ENCODE measurements around the gene PLA2G2F. TPM values are rescaled to one million over a fixed set of nuclear protein-coding genes. Genes with fewer than 3 reads are reported as not detected.

The PLA2G2F gene
- total RNA-seq, 1 donor from 2014 or later = 0.92 TPM

- DNase-seq (ENCODE audit: low spot score) = no peak
Observed at GRCh38 chr1:20142001-20142710, 3.0 kb downstream of the PLA2G2F start.

- no peak for DNase-seq (ENCODE audit: low spot score)
Observed at GRCh38 chr1:20143318-20143717, 4.2 kb downstream of the PLA2G2F start.

GRCh38 chr1:20143734-20144565 is 4.8 kb downstream of the PLA2G2F start:
- no peak for DNase-seq (ENCODE audit: low spot score)

- no peak for DNase-seq (ENCODE audit: low spot score)
Observed at GRCh38 chr1:20147846-20148570, 8.9 kb downstream of the PLA2G2F start.

GRCh38 chr1:20148571-20149500 is 9.7 kb downstream of the PLA2G2F start:
- no peak for DNase-seq (ENCODE audit: low spot score)

DNA sequence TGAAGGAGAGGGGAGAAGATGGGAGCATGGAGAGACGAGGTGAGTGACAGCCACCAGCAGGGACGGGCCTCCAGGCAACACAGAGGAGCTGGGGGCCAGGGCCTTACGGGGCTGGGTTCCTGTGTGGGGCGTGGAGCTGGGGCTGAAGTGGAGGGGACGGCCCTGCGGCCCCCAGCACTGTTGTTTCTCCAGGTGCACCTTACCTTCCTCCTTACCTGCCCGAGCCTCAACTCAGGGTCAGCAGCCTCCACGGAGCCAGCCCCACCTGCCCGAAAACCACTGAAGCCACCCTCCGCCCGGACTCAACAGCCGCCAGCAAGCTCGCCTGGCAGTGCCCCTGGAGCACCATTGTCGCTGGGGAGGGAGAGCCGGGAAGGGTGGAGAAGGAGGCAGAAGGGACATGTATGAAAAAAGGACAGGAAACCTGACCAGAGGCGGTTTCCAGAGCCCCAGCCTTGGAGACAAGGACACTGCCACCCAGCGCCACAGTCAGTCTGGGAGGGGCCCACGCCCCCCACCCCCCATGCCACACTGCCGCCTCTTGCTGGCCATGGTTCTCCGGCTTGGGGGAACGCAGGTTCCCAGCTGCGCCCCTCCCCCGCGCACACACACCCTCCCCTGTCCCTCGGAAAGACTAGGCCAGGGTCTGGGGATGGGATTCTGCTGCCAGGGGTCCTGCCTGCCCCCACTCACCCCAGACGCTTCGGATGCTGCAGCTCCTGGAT is 10.6 kb downstream of the PLA2G2F start:
- no peak for DNase-seq (ENCODE audit: low spot score)

DNA sequence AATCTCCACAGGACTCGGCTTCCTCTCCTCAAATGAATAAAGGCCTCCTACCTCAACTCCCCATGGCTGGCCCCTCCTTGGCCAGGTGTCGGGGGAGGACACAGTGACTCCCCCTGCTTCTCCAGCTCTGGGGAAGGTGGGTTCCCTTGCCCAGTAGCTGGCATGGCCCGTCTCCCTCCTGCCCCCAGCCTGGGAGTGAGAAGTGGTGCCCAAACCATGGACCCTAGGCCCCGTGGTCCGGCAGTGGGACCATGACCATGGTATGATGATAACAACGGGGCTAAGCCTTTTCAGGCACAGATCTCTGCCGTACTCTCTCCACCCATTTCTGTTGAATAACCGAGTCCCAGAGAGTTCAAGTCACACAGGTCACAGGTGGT is 11.2 kb downstream of the PLA2G2F start:
- DNase-seq (ENCODE audit: low spot score) = no peak

DNA sequence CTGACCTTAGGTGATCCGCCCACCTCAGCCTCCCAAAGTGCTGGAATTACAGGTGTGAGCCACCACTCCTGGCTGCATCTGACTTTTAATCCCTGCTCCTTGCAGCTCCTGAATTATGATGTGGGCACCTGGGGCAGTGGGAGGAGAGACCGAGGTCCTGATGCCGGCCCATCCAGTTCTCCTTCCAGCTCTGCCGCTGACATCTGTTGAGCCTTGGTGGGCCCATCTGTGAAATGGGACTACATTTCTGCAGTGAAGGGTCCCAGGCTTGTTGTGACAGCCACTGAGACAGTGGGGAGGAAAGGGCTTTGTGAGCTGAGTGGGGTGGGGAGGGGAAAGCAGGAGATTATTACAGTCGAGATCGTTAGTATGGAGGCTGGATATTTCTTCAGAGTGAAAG is 11.8 kb downstream of the PLA2G2F start:
- DNase-seq (ENCODE audit: low spot score) = no peak

GRCh38 chr1:20151906-20152598 is 12.9 kb downstream of the PLA2G2F start:
- DNase-seq (ENCODE audit: low spot score) = peak; percentile 79

DNA sequence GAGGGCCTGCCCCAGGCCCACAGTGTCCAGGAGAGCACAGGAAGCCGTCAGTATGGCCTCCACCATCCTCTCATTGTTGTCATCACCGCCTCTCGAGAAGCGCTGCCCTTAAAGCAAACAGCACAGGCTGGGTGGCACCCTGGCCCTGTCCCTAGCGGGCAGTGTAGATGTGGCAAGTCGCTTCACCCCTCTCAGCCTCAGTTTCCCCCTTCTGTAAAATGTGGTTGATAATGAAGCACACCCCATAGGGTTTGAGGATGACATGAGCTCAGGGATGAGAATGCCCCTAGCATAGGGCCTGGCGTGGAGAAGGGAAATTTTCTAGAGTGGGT is 13.4 kb downstream of the PLA2G2F start:
- DNase-seq (ENCODE audit: low spot score) = no peak

GRCh38 chr1:20153000-20153418 is 13.9 kb downstream of the PLA2G2F start:
- DNase-seq (ENCODE audit: low spot score) = peak; percentile 41

- peak; percentile 32 for DNase-seq (ENCODE audit: low spot score)
Observed at GRCh38 chr1:20154301-20154831, 15.2 kb downstream of the PLA2G2F start.

DNA sequence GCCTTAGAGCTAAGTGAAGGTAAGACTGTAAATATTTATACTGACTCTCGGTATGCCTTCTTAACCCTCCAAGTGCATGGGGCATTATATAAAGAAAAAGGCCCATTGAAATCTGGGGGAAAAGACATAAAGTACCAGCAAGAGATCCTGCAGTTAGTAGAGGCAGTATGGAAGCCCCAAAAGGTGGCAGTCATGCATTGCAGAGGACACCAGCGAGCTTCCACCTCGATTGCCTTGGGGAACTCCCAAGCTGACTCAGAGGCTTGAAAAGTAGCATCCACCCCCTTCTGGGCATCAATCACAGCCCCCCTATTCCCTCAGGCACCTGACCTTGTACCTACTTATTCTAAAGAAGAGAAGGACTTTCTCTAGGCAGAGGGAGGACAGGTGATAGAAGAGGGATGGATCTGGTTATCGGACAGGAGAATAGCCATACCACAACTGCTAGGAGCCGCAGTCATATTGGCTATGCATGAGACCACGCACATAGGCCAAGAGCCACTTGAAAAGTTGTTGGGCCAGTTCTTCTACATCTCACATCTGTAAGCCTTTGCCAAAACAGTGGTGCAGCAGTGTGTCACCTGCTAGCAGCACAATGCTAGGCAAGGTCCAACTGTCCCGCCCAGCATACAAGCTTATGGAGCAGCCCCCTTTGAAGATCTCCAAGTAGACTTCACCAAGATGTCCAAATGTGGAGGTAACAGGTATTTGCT is 19.4 kb downstream of the PLA2G2F start:
- no peak for DNase-seq (ENCODE audit: low spot score)

GRCh38 chr1:20160034-20160433 is 20.9 kb downstream of the PLA2G2F start:
- DNase-seq (ENCODE audit: low spot score) = no peak

DNA sequence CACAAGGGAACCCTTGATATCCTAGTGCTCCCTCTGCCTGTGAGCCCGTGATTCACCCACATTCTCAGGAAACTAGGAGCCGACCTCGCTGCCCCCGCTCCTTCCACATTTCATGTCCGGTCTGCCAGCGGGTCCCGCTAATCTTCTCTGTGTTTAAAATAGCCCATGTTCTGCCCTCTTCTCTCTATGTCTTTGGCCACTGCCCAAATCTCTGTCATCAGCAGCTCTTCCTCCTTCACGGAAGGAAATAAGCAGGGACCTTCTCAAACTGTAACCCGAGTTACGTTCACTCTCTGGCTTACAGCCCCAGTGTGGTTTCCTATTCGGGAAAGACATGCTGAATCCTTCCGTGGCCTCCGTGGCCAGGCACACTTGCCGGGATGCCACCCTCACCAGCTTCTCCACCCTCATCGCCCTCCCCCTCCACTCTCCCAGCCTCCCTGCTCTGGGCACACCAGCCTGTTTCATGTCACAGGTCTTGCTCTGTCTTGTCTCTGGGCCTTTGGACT is 25.6 kb downstream of the PLA2G2F start:
- DNase-seq (ENCODE audit: low spot score) = peak; percentile 52

DNA sequence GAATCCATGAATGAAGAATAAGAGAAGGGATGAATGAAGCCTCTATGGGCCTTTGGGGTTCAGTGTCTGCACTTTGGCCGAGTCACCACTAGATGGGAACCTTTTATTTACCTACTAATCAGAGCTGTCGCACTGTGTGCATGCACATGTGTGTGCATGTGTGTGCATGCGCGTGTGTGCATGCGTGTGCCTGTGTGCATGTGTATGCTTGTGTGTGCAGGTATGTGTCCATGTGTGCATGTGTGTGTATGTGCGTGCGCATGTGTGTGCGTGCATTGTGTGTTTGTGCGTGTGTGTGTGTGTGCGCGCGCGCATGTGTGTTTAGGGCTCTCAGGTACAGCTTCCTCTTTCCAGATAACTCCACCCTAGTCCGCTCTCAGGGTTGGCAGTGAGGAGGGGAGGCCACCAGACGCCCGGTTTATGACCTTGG is 26.4 kb downstream of the PLA2G2F start:
- no peak for DNase-seq (ENCODE audit: low spot score)

DNA sequence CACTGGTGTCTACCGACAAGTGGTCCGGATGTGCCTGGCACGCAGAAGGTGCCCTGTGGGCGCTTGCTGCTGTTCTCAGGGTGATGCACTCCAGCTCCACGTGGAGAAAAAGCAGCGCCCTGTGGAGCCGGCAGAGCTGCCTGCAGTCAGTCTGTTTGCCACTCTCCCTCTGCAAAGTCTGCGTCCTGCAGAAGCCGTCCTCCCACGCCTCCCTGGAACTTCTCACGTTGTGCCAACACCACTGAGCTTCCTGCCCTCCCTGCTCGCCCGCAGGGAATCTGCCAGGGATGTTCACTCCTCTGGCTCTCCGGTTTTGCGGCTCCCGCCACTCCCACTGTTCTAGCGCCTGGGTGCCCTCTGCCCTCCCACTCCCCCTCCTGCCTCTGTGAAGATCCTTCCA is 26.9 kb downstream of the PLA2G2F start:
- DNase-seq (ENCODE audit: low spot score) = no peak

- no peak for DNase-seq (ENCODE audit: low spot score)
Observed at GRCh38 chr1:20167126-20167525, 28.0 kb downstream of the PLA2G2F start.
